ENCODE data around the gene ADK.
"Not testable (repeated sequence)": the region's sequence is repeated elsewhere in the genome, so short reads cannot be mapped to it uniquely, and the experiment has no call there.

- TF ChIP-seq, protein P1, sequence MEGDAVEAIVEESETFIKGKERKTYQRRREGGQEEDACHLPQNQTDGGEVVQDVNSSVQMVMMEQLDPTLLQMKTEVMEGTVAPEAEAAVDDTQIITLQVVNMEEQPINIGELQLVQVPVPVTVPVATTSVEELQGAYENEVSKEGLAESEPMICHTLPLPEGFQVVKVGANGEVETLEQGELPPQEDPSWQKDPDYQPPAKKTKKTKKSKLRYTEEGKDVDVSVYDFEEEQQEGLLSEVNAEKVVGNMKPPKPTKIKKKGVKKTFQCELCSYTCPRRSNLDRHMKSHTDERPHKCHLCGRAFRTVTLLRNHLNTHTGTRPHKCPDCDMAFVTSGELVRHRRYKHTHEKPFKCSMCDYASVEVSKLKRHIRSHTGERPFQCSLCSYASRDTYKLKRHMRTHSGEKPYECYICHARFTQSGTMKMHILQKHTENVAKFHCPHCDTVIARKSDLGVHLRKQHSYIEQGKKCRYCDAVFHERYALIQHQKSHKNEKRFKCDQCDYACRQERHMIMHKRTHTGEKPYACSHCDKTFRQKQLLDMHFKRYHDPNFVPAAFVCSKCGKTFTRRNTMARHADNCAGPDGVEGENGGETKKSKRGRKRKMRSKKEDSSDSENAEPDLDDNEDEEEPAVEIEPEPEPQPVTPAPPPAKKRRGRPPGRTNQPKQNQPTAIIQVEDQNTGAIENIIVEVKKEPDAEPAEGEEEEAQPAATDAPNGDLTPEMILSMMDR (optimal IDR thresholded peaks at IDR 0.05 in 1 of 3, IDR thresholded peaks at IDR 0.05 in 1 of 3, conservative IDR thresholded peaks at IDR 0.05 in 1 of 3; ENCODE audit: extremely low read depth in 1 of 3, insufficient read depth in 2 of 3, low read length in 3 of 3): not testable (repeated sequence)
- TF ChIP-seq EZH2 (IDR thresholded peaks at IDR 0.05; ENCODE audit: low read length): not testable (repeated sequence)
These were observed 66.1 kb downstream of the ADK start for GRCh38 chr10:74217110-74217509.
